Hepatocyte (in vitro differentiated cells): ENCODE data around the gene PSMG3. TPM values are rescaled to one million over a fixed set of nuclear protein-coding genes. Genes with fewer than 3 reads are reported as not detected.

Experiments
- DNase-seq: peaks from one replicate; pipeline ENCODE4 v3.0.0-alpha.2; 2016; ENCODE audit warnings: low spot score
- H2AFZ ChIP-seq: fragments of 200-600 bp; sonication (generic); 2 replicates; pipeline ENCODE4 v1.6.0; 2016; ENCODE audit warnings: antibody characterized with exemption, mild to moderate bottlenecking
- H3K27ac ChIP-seq: fragments of 200-600 bp; sonication (generic); 2 replicates; pipeline ENCODE4 v1.5.1; 2016; ENCODE audit warnings: mild to moderate bottlenecking
- H3K27me3 ChIP-seq: fragments of 200-600 bp; sonication (generic); 2 replicates; pipeline ENCODE4 v1.6.1; 2016
- H3K36me3 ChIP-seq: fragments of 200-600 bp; sonication (generic); replicated peaks from 2 replicates; pipeline ENCODE4 v1.5.1; 2016; ENCODE audit warnings: low read depth; ENCODE audit not compliant: insufficient read depth
- H3K4me1 ChIP-seq: fragments of 200-600 bp; sonication (generic); 2 replicates; pipeline ENCODE4 v1.5.1; 2016; ENCODE audit warnings: mild to moderate bottlenecking, moderate library complexity; ENCODE audit not compliant: insufficient read depth
- H3K4me2 ChIP-seq: fragments of 200-600 bp; sonication (generic); 2 replicates; pipeline ENCODE4 v1.6.0; 2016
- H3K4me3 ChIP-seq: fragments of 200-600 bp; sonication (generic); 2 replicates; pipeline ENCODE4 v1.5.1; 2016; ENCODE audit warnings: mild to moderate bottlenecking
- H3K79me2 ChIP-seq: fragments of 200-600 bp; sonication (generic); 2 replicates; pipeline ENCODE4 v1.6.0; 2017; ENCODE audit warnings: mild to moderate bottlenecking
- H3K9me2 ChIP-seq: fragments of 200-600 bp; sonication (generic); replicated peaks from 2 replicates; pipeline ENCODE4 v1.6.0; 2017; ENCODE audit warnings: mild to moderate bottlenecking; ENCODE audit not compliant: insufficient read depth
- H3K9me3 ChIP-seq: fragments of 200-600 bp; sonication (generic); 2 replicates; pipeline ENCODE4 v1.5.1; 2016; ENCODE audit warnings: low read depth, mild to moderate bottlenecking
- H4K20me1 ChIP-seq: fragments of 200-600 bp; sonication (generic); 2 replicates; pipeline ENCODE4 v1.6.0; 2016; ENCODE audit warnings: mild to moderate bottlenecking; ENCODE audit not compliant: insufficient read depth, poor library complexity, severe bottlenecking
- EZH2 ChIP-seq: fragments of 200-600 bp; sonication (generic); IDR thresholded peaks from 2 replicates; pipeline ENCODE4 v1.6.1; 2016; ENCODE audit warnings: antibody characterized with exemption, mild to moderate bottlenecking, borderline replicate concordance
- EZH2phosphoT487 ChIP-seq: fragments of 200-600 bp; sonication (generic); IDR thresholded peaks from one replicate; pipeline ENCODE4 v1.6.1; 2018; ENCODE audit warnings: antibody characterized with exemption, mild to moderate bottlenecking, low read depth, moderate library complexity; ENCODE audit not compliant: unreplicated experiment, severe bottlenecking
- WGBS: methylation state at CpG from one replicate; pipeline ENCODE4 v1.1.6; 2016; ENCODE audit warnings: low lambda C conversion rate; ENCODE audit errors: missing lambda C conversion rate; 5-methylcytosine and 5-hydroxymethylcytosine counted together
- polyA plus RNA-seq: library from polyadenylated mRNA; unstranded; fragments of >200 nt; fragmentation: Nextera tagmentation; extraction: Ambion mirVana; gene quantifications from 2 replicates; pipeline ENCODE4 v1.2.1, GENCODE V29; 2016
- total RNA-seq: library from RNA; depleted of rRNA; stranded (reverse); fragments of >200 nt; gene quantifications from 2 replicates; pipeline ENCODE4 v1.2.3, GENCODE V29; 2014
- TF ChIP-seq, protein P1 (sequence below): fragments of 200-600 bp; sonication (generic); IDR thresholded peaks from 2 replicates; pipeline ENCODE4 v1.5.1; 2016; ENCODE audit warnings: antibody characterized with exemption, mild to moderate bottlenecking; ENCODE audit not compliant: poor library complexity

PSMG3 gene
- total RNA-seq (27.5 and 42.7 TPM in 2 replicates), polyA plus RNA-seq (44.8 and 60.3 TPM in 2 replicates)

DNA sequence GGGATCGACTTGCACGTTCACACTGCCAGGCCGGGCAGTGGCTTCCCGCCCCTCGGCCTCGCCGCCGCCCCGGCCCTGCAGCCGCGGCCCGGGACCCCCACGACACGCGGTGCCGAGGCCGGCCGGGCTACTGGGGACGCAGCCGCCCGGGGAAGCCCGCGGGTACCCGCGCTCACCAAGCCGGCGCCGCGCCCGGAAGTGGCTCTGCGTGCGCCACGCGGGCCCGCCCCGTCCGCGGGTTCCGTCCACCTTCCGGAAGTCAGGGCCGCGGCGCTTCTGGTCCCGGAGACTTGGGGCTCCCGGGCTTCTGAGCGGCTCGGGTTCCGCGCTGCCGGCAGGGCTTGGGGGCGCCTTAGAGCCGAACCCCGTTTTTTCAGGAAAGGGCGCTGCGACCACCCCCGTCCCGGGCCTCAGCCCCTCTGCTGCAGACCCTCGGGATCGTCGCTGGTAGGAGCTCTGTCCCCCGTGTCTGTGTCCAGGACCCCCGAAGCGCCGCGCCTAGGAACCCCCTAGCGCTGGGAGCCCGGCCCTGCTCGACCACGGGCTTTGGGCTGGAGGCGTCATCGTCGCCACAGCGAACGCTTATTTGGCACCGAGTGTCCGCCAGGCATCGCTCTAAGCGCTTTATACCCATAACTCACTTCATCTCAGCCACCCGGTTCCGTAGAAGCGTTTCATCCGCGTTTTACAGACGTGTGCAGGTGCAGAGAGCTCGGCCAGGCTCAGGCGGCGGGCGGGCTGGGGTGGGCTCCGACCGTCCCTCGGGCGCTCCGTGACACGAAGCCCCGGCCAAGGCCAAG, at the start of gene PSMG3:
Gene PSMG3 (minus strand): TSS at position 200 of the 800 bp plus-strand sequence. CDS start 693 bp downstream, outside the sequence.
- Histone ChIP-seq H2AFZ (peak within 1 kb of the TSS; percentile 88), H3K9me2 (no peaks in the 10 kb centered on the region), H3K27ac (peak within 1 kb of the TSS; percentile 99), H4K20me1 (no peaks in the 10 kb centered on the region), H3K4me2 (peak within 1 kb of the TSS; percentile 99), H3K4me3 (peak within 1 kb of the TSS; percentile 98), H3K36me3 (no peaks in the 10 kb centered on the region), H3K79me2 (peaks cover 21% of the 10 kb centered on the region), H3K27me3 (no peaks in the 10 kb centered on the region), H3K9me3 (no peaks in the 10 kb centered on the region), H3K4me1 (peaks cover 34% of the 10 kb centered on the region)
- WGBS = 5% methylated on average over 51 of the region's 95 CpGs
- TF ChIP-seq, protein P1, sequence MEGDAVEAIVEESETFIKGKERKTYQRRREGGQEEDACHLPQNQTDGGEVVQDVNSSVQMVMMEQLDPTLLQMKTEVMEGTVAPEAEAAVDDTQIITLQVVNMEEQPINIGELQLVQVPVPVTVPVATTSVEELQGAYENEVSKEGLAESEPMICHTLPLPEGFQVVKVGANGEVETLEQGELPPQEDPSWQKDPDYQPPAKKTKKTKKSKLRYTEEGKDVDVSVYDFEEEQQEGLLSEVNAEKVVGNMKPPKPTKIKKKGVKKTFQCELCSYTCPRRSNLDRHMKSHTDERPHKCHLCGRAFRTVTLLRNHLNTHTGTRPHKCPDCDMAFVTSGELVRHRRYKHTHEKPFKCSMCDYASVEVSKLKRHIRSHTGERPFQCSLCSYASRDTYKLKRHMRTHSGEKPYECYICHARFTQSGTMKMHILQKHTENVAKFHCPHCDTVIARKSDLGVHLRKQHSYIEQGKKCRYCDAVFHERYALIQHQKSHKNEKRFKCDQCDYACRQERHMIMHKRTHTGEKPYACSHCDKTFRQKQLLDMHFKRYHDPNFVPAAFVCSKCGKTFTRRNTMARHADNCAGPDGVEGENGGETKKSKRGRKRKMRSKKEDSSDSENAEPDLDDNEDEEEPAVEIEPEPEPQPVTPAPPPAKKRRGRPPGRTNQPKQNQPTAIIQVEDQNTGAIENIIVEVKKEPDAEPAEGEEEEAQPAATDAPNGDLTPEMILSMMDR = peak; percentile 46
- TF ChIP-seq EZH2phosphoT487 = no peak
- peak; percentile 97 for DNase-seq

DNA sequence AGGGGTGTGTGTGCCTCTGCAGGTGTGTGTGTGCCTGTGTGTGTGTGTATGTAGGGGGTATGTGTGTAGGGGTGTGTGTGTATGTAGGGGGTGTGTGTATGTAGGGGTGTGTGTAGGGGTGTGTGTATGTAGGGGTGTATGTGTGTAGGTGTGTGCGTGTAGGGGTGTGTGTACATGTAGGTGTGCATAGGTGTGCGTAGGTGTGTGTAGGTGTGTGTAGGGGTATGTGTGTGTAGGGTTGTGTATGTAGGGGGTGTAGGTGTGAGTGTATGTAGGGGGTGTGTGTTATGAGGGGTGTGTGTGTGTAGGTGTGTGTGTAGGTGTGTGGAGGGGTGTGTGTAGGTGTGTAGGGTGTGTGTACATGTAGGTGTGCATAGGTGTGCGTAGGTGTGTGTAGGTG, 48.6 kb upstream of the PSMG3 start:
- no peaks in the 10 kb centered on the region for H3K9me2 ChIP-seq
- TF ChIP-seq EZH2 (no peak), EZH2phosphoT487 (no peak)
- TF ChIP-seq, protein P1 = no peak
- H3K9me3 ChIP-seq = no peaks in the 10 kb centered on the region
- H3K4me2 ChIP-seq = no peak overlapping the region
- no peak overlapping the region for H2AFZ ChIP-seq
- peaks cover 7% of the 10 kb centered on the region for H3K27me3 ChIP-seq
- WGBS = 83% methylated on average over 3 of the region's 3 CpGs
- H4K20me1 ChIP-seq = no peaks in the 10 kb centered on the region
- H3K4me3 ChIP-seq = no peak overlapping the region
- DNase-seq = no peak
- no peaks in the 10 kb centered on the region for H3K36me3 ChIP-seq
- H3K79me2 ChIP-seq = no peaks in the 10 kb centered on the region
- no peak overlapping the region for H3K27ac ChIP-seq
- no peaks in the 10 kb centered on the region for H3K4me1 ChIP-seq

GRCh38 chr7:1617957-1618356, 48.1 kb upstream of the PSMG3 start:
- no peak overlapping the region for H2AFZ ChIP-seq
- peaks cover 7% of the 10 kb centered on the region for H3K27me3 ChIP-seq
- TF ChIP-seq, protein P1 = no peak
- TF ChIP-seq EZH2 (no peak), EZH2phosphoT487 (no peak)
- no peaks in the 10 kb centered on the region for H3K79me2 ChIP-seq
- H3K4me1 ChIP-seq = no peaks in the 10 kb centered on the region
- H3K4me3 ChIP-seq = no peak overlapping the region
- H3K27ac ChIP-seq = no peak overlapping the region
- no peaks in the 10 kb centered on the region for H4K20me1 ChIP-seq
- DNase-seq = no peak
- WGBS = 92% methylated on average over 8 of the region's 8 CpGs
- no peak overlapping the region for H3K4me2 ChIP-seq
- H3K9me3 ChIP-seq = no peaks in the 10 kb centered on the region
- H3K36me3 ChIP-seq = no peaks in the 10 kb centered on the region
- no peaks in the 10 kb centered on the region for H3K9me2 ChIP-seq
